Right forelimb (tissue), 1 donor: Measurements from ENCODE around the gene ADAMTS17.

ENCODE experiments used
- DNase-seq: peaks from one replicate; pipeline ENCODE4 v3.0.0-alpha.2; 2018

Gene ADAMTS17

DNA sequence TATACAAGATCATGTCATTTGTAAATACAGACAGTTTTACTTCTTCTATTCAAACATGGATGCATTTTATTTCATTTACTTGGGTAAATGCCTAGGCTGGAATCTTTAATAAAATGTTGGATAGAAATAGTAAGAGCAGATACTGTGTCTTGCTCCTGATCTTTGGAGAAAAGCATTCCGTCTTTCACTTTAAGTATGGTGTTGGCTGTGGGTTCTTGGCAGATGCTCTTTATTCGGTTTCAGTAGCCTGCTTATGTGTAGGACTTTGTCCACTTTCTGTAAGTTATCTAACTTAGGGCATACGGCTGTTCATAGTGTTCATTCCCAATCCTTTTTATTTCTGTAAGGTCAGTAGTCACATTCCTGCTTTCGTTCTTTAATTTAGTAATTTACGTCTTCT is 303.0 kb downstream of the ADAMTS17 start:
- DNase-seq, result no peak

DNA sequence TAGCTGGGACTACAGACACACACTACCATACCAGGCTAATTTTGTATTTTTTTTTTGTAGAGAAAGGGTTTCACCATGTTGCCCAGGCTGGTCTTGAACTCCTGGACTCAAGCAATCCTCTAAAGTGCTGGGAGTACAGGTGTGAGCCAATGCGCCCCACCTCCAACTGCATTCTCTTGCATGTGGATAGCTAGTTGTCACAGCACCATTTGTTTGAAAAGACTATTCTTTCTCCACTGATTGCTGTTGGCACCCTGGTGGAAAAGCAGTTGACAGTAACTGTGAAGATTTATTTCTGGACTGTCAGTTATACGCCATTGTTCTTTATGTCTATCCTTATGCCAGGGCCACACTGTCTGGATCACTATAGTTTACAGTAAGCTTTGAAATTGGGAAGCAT is 303.9 kb downstream of the ADAMTS17 start:
- DNase-seq, result no peak

- no peak for DNase-seq
Measured at GRCh38 chr15:100036015-100036414, 305.8 kb downstream of the ADAMTS17 start.

DNA sequence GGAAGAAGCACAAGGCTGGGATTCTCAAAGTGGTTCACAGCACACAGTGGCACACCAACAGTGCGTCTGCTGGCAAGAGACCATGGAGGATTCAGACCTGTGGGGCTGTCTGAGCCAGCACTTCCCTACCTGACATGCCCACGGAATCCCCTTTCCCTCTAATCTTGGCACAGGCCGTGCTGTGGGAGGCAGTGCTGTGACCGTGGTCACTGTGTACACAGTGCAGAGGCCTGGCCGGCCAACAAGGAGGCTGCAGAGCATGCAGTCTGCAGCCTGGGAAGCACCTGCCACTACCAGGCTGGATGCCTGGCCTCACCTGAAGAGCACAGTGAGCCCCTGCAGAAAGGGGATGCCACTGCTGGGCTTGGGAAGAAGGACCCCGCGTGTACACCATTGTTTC is 307.6 kb downstream of the ADAMTS17 start:
- no peak for DNase-seq

DNA sequence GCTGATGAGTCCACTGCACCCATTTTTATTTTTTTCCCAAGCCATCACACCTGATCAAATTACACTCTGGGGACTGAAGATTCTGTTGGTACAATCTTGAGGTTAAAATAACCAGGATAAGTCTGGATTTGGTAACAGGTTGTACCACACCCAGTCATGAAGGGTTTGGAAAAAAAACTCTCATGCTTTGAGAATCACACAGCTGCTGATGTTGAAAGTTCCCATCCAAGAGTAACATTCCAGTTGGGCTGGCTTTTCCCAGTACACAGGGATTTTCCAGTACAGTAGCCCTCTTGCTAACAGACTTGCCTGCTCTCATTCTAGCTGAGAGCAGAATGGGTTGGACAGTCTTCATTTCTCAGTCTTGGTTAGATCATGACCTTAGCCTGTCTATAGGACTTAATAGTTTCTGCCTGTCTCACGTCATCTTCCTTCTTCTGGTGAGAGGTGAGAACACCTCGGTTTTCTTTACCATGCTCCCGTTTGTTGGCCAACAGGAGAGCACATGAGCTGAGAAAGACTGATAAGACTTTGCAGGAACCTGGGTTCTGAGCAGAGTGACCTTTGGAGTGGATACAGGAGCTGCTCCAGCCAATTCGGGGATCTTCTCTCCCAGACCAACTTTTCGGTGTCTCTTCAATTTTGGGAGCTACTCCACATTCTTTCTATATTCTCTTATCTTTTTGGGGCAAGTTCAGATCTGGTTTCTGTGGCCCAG is 308.5 kb downstream of the ADAMTS17 start:
- no peak for DNase-seq

GRCh38 chr15:100032358-100033085 is 309.3 kb downstream of the ADAMTS17 start:
- no peak for DNase-seq

DNA sequence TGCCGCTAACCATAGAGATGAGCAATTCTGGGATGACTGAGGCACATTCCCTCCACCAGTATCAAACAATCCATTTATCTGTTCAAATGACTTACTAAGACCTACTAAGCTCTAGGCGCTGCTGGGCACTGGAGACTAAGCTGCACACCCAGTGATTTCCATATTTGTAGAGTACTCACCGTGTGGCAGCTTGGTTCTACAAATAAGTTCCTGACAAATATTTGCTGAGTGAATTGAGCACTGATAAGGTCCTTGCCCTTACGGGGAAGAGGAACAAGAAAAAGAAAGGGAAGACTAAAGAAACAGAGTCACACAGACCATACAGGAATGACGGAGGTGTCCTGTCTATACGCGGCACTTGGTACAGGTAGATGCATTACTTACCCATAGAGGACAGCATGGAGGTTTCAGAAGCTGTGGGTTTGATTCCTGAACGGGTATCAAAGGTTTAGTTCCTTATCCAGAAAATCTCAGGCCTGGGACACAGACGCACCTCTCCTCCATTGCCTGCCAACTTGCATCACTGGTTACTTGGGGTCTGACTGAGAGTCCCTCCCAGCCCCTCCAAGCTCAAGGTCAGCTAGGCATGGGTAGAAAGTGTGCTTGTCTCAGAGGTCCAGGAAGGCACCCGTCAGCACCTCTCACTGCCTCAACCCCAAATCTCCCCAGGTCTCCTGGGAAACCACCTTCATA is 310.0 kb downstream of the ADAMTS17 start:
- no peak for DNase-seq

DNA sequence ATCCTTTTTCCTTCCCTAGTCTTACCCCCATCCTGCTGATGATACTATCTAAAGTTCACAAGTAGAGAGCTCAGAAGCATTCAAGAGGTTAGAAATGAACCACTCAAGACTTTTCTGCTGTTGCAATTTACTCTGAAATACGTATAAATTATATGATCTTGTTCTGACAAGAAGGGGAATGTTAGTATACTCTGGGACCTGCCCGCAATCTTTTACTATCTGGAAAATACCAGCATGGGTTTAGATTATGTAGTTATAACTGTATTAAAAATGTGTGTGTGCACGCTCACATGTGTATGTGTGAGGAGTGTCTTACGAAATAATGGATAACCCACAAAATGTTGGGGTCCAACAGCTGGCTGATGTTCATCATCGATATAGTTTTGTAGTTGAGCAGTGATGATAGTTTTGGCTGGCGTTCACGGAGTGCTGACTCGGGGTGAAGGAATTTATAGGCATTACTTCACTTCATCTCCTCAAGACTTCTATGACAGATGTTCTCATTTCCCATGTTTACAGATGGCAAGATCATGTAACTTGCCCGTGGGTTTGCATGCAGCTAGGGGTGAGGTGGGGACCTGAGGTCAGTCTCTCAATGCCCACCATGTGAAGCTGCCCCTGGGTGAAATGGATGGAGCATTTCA is 311.1 kb downstream of the ADAMTS17 start:
- DNase-seq, result no peak

DNA sequence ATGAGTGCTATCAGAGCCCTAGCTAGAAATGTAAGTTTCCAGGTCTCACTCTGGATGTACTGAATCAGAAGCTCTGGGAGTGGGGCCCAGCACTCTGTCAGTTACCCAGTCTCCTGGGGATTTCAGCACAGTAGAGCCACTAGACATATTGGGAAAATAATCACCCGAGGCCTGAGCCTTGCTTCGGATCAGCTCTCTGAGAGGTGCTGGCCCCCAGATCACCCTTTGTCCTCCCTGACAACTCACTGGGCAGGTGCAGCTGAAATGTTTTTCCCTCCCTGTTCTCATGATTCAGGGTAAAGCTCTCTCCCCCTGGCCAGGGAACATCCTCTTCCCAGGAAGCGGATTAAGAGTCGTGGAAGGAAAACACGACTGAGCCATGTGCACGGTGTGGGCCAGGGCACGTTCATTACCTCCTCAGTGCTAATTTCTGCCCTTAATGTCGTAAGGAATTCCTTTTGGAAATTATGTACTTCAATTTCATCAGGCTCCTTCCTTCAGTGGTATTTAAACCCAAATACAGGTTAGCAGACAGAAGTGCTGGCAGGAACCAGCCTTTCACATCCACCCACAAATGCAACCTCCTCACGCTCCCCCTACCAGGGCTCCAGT is 311.8 kb downstream of the ADAMTS17 start:
- DNase-seq, result no peak

DNA sequence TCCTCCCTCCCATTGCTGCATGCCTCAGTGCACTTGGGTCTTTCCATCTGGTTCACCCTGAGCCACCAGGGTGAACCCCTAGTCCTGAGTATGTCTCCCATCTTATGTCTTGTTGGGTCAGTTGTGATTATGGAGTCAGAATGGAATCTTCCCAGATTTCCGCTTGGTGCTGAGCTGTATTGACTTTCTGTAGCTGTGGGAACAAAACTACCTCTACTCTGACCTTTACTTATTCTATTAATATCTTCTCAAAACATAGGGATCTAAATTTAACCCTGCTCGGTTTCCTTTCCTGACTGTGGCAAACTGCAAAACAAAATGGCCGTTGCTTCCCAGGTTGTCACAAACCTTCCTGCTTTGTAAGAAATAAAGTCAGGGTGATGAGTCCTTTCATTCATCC is 312.7 kb downstream of the ADAMTS17 start:
- DNase-seq, result no peak

DNA sequence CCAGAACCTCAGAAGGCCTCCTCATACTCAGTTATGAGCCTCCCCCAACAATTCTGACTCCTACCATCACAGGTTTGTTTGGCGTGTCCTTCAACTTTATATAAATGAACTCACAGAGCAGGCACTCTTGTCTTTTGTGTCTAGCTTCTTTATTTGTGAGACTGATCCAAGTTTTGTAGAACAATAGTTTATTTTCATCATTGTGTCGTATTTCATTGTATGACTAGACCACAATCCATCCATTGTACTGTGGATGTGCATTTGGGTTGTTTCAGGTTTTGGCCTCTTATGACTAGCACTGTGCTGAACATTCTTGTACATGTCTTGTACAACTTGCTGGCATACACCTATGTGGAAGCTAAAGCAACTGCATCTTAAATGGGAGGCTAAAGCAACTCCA is 315.7 kb downstream of the ADAMTS17 start:
- DNase-seq, result no peak

- no peak for DNase-seq
Measured at GRCh38 chr15:100022806-100023205, 319.0 kb downstream of the ADAMTS17 start.

GRCh38 chr15:100022391-100022790 is 319.4 kb downstream of the ADAMTS17 start:
- DNase-seq, result no peak

GRCh38 chr15:100021653-100022052 is 320.1 kb downstream of the ADAMTS17 start:
- no peak for DNase-seq

DNA sequence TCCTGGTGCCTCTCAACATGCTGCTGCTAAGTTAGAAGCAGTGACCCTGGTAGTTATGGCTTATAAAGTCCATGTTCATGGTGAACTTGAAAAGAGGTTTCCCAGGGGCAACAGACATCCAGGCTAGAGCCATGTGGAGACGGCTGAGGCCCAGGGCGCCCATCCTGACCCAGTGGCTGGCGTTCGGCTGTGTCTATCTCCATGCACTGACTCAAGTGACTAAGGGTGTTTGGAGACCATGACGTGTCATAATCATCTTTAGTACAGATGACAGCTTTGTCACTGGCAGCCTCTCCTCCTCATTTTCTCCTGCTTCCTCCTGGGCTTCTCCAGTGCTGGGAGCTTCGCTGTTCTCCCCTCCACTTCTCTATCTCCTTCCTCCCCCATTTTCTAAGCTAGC is 321.2 kb downstream of the ADAMTS17 start:
- DNase-seq, result no peak

- no peak for DNase-seq
Measured at GRCh38 chr15:100020189-100020588, 321.6 kb downstream of the ADAMTS17 start.

DNA sequence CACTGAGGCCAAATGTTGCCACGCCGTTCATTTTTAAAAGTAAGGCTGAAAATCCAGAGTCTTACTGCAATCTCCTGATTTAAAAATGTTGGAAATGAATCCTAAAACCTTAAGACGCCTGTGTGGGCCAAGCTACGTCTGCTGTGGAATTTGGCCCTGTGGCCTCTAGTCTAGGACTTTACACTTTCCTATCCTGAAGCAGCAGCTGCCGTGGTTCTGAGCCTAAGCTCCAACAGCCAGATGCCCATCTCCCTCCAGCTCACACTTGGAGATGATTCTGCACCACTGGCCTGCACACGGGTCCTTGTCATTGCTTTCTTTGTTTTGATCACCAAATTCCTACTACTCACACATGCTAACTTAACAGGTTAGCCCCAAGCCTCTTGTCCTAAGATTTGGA is 322.2 kb downstream of the ADAMTS17 start:
- DNase-seq, result no peak

- DNase-seq, result no peak
Measured at GRCh38 chr15:100018191-100018590, 323.6 kb downstream of the ADAMTS17 start.

DNA sequence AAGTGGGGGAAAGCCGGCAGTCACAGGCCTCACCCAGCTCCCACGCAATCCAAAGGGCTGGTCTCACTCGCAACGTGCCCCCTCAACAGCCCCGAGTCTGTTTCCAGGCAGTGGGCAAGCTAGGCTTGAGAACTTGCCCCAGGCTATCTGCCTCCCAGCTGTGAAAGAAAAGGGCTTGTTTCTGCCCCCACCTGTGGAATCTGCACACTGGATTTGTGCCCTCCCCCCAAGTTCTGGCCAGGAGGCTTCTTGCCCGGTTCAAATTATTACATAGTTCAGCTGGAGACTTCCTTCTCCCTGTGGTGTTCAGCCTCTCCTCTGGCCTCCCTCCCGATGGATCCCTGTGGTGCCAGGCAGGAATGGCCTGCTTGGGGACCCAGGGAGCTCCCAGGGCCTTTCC is 324.6 kb downstream of the ADAMTS17 start:
- no peak for DNase-seq

DNA sequence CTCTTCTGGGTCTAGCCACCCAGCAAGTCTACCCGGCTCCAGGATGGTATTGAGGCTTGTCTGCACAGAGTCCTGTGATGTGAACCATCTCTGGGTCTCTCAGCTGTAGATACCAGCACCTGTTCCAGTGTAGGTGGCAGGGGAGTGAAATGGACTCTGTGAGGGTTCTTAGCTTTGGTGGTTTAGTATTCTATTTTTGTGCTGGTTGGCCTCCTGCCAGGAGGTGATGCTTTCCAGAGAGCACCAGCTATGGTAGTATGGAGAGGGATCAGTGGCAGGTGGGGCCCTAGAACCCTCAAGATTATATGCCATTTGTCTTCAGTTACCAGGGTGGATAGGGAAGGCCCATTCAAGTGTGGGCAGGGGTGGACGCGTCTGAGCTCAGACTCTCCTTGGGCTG is 325.1 kb downstream of the ADAMTS17 start:
- no peak for DNase-seq

GRCh38 chr15:100011235-100011634 is 330.5 kb downstream of the ADAMTS17 start:
- DNase-seq, result no peak

GRCh38 chr15:100009372-100009771 is 332.4 kb downstream of the ADAMTS17 start:
- DNase-seq, result no peak

DNA sequence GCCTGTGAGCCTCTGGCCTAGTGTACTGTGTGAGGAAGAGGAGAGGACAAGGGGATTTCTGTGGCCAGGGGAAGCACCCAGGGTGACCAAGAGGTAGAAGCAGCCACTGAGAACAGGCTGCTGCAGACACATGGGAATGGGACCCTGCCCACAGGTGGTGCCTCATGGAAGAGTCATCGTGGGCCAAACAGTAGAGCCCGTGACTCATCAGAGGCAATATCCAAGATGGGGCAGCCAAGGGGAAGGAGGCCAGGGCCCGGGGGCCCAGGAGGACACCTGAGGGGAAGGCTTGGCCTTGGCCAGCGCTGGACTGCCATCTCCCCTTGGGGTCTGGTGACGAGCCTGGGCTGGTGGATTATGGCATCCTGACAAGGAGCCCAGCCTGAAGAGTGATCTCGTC is 333.5 kb downstream of the ADAMTS17 start:
- DNase-seq, result no peak
